T-helper 1 cell (primary cell): ENCODE measurements around the gene H6PD.
A peak's percentile ranks its signal among the peaks of the same experiment; 100 is the strongest.

Experiments used
- DNase-seq, 5 donors: peaks; one replicate each; pipeline ENCODE4 v3.0.0-alpha.2; 2012 to 2020

H6PD gene

GRCh38 chr1:9240914-9241820, 6.6 kb downstream of the H6PD start:
- no peak for DNase-seq

- no peak for DNase-seq
Measured at GRCh38 chr1:9241891-9242290, 7.3 kb downstream of the H6PD start.

GRCh38 chr1:9242338-9242969, 7.9 kb downstream of the H6PD start:
- DNase-seq = no peak

GRCh38 chr1:9243066-9243739, 8.6 kb downstream of the H6PD start:
- no peak for DNase-seq

GRCh38 chr1:9244501-9245229, 10.1 kb downstream of the H6PD start:
- DNase-seq = peak in 1 of 5 donors; percentile 37

GRCh38 chr1:9245230-9245619, 10.7 kb downstream of the H6PD start:
- DNase-seq = no peak

- no peak for DNase-seq
Measured at GRCh38 chr1:9245661-9246060, 11.1 kb downstream of the H6PD start.

- DNase-seq = no peak
Measured at GRCh38 chr1:9246215-9246614, 11.6 kb downstream of the H6PD start.

GRCh38 chr1:9246841-9247785, 12.5 kb downstream of the H6PD start:
- DNase-seq = no peak

- no peak for DNase-seq
Measured at GRCh38 chr1:9247894-9248293, 13.3 kb downstream of the H6PD start.

- DNase-seq = no peak
Measured at GRCh38 chr1:9248341-9249262, 14.0 kb downstream of the H6PD start.

- no peak for DNase-seq
Measured at GRCh38 chr1:9249263-9249533, 14.6 kb downstream of the H6PD start.

- peak in 1 of 5 donors; percentile 29 for DNase-seq
Measured at GRCh38 chr1:9249534-9250410, 15.2 kb downstream of the H6PD start.

GRCh38 chr1:9250411-9251381, 16.1 kb downstream of the H6PD start:
- no peak for DNase-seq

GRCh38 chr1:9251501-9251900, 16.9 kb downstream of the H6PD start:
- DNase-seq = no peak

- no peak for DNase-seq
Measured at GRCh38 chr1:9253004-9253403, 18.4 kb downstream of the H6PD start.

- DNase-seq = no peak
Measured at GRCh38 chr1:9253453-9254105, 19.0 kb downstream of the H6PD start.

GRCh38 chr1:9256332-9256731, 21.8 kb downstream of the H6PD start:
- no peak for DNase-seq
